Measurements from ENCODE around the gene ZBTB7C.

GRCh38 chr18:48312066-48312465, 97.1 kb downstream of the ZBTB7C start:
- TF ChIP-seq, protein P1, sequence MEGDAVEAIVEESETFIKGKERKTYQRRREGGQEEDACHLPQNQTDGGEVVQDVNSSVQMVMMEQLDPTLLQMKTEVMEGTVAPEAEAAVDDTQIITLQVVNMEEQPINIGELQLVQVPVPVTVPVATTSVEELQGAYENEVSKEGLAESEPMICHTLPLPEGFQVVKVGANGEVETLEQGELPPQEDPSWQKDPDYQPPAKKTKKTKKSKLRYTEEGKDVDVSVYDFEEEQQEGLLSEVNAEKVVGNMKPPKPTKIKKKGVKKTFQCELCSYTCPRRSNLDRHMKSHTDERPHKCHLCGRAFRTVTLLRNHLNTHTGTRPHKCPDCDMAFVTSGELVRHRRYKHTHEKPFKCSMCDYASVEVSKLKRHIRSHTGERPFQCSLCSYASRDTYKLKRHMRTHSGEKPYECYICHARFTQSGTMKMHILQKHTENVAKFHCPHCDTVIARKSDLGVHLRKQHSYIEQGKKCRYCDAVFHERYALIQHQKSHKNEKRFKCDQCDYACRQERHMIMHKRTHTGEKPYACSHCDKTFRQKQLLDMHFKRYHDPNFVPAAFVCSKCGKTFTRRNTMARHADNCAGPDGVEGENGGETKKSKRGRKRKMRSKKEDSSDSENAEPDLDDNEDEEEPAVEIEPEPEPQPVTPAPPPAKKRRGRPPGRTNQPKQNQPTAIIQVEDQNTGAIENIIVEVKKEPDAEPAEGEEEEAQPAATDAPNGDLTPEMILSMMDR (IDR thresholded peaks at IDR 0.05; ENCODE audit: insufficient read depth, low read length, poor library complexity, severe bottlenecking), result no peak
- no peak for TF ChIP-seq EZH2phosphoT487 (conservative IDR thresholded peaks at IDR 0.05; ENCODE audit: low read length)

Data from SU-DHL-6 (cell line).